Measurements from ENCODE around the gene WSCD2.

The WSCD2 gene

GRCh38 chr12:108162207-108162606, 33.1 kb downstream of the WSCD2 start:
- no peak for DNase-seq (ENCODE audit: low read depth in 2 of 2)

GRCh38 chr12:108166505-108166904, 37.4 kb downstream of the WSCD2 start:
- DNase-seq (ENCODE audit: low read depth in 2 of 2), result no peak

- no peak for DNase-seq (ENCODE audit: low read depth in 2 of 2)
These were observed 38.9 kb downstream of the WSCD2 start for GRCh38 chr12:108167974-108168373.

- no peak for DNase-seq (ENCODE audit: low read depth in 2 of 2)
These were observed 40.6 kb downstream of the WSCD2 start for GRCh38 chr12:108169708-108170107.

GRCh38 chr12:108170164-108170563, 41.1 kb downstream of the WSCD2 start:
- no peak for DNase-seq (ENCODE audit: low read depth in 2 of 2)

- no peak for DNase-seq (ENCODE audit: low read depth in 2 of 2)
These were observed 42.9 kb downstream of the WSCD2 start for GRCh38 chr12:108172033-108172432.

GRCh38 chr12:108173160-108173559, 44.1 kb downstream of the WSCD2 start:
- DNase-seq (ENCODE audit: low read depth in 2 of 2), result no peak

- no peak for DNase-seq (ENCODE audit: low read depth in 2 of 2)
These were observed 44.8 kb downstream of the WSCD2 start for GRCh38 chr12:108173892-108174291.

- DNase-seq (ENCODE audit: low read depth in 2 of 2), result no peak
These were observed 45.6 kb downstream of the WSCD2 start for GRCh38 chr12:108174641-108175040.

GRCh38 chr12:108175310-108175709, 46.2 kb downstream of the WSCD2 start:
- no peak for DNase-seq (ENCODE audit: low read depth in 2 of 2)

- DNase-seq (ENCODE audit: low read depth in 2 of 2), result no peak
These were observed 47.2 kb downstream of the WSCD2 start for GRCh38 chr12:108176292-108176691.

- DNase-seq (ENCODE audit: low read depth in 2 of 2), result no peak
These were observed 48.0 kb downstream of the WSCD2 start for GRCh38 chr12:108177131-108177530.

GRCh38 chr12:108179305-108179704, 50.2 kb downstream of the WSCD2 start:
- no peak for DNase-seq (ENCODE audit: low read depth in 2 of 2)

- DNase-seq (ENCODE audit: low read depth in 2 of 2), result no peak
These were observed 51.4 kb downstream of the WSCD2 start for GRCh38 chr12:108180255-108181094.

GRCh38 chr12:108181095-108181454, 52.0 kb downstream of the WSCD2 start:
- no peak for DNase-seq (ENCODE audit: low read depth in 2 of 2)

GRCh38 chr12:108182096-108182495, 53.0 kb downstream of the WSCD2 start:
- no peak for DNase-seq (ENCODE audit: low read depth in 2 of 2)

GRCh38 chr12:108185002-108185401, 55.9 kb downstream of the WSCD2 start:
- DNase-seq (ENCODE audit: low read depth in 2 of 2), result no peak

- DNase-seq (ENCODE audit: low read depth in 2 of 2), result no peak
These were observed 58.7 kb downstream of the WSCD2 start for GRCh38 chr12:108187831-108188230.

- DNase-seq (ENCODE audit: low read depth in 2 of 2), result no peak
These were observed 61.4 kb downstream of the WSCD2 start for GRCh38 chr12:108190529-108190928.

GRCh38 chr12:108191086-108191485, 62.0 kb downstream of the WSCD2 start:
- no peak for DNase-seq (ENCODE audit: low read depth in 2 of 2)

- DNase-seq (ENCODE audit: low read depth in 2 of 2), result no peak
These were observed 62.9 kb downstream of the WSCD2 start for GRCh38 chr12:108191938-108192337.

GRCh38 chr12:108193493-108193892, 64.4 kb downstream of the WSCD2 start:
- no peak for DNase-seq (ENCODE audit: low read depth in 2 of 2)

GRCh38 chr12:108193917-108194316, 64.8 kb downstream of the WSCD2 start:
- DNase-seq (ENCODE audit: low read depth in 2 of 2), result peak in 1 of 2 experiments; percentile 1

GRCh38 chr12:108194585-108194984, 65.5 kb downstream of the WSCD2 start:
- no peak for DNase-seq (ENCODE audit: low read depth in 2 of 2)

All from fibroblast of skin of left quadriceps (primary cell).